ENCODE measurements around the gene SLX4IP. TPM values are rescaled to one million over a fixed set of nuclear protein-coding genes. Genes with fewer than 3 reads are reported as not detected.
A peak's percentile ranks its signal among the peaks of the same experiment; 100 is the strongest.

SLX4IP gene
- total RNA-seq, 4 donors from 2014 or later, result 6.3 to 8.3 (median 7.4) TPM

- peaks cover 19 to 24% of the 10 kb centered on the region in 2 donors for H3K4me1 ChIP-seq
- TF ChIP-seq POLR2A (IDR thresholded peaks at IDR 0.05) (no peak), CTCF (IDR thresholded peaks at IDR 0.05) (peak; percentile 60 to 93 (median 87))
Measured at GRCh38 chr20:10674684-10675449, 239.8 kb downstream of the SLX4IP start.

GRCh38 chr20:10675450-10675848, 240.3 kb downstream of the SLX4IP start:
- intact Hi-C loops (cut with DNase I), result loop anchor here (10.0 kb wide), 2 partner anchors 241 to 599 kb away; partner anchors contain the start of genes MKKS and SLX4IP
- Histone ChIP-seq H3K4me1 (peaks cover 16 to 20% of the 10 kb centered on the region in 2 donors), H3K36me3 (no peaks in the 10 kb centered on the region), H3K27ac (peak overlapping the region in 2 of 3 donors; percentile 98 to 99), H3K4me3 (replicated peaks in 1 of 3) (no peak overlapping the region), H3K9me3 (no peaks in the 10 kb centered on the region), H3K27me3 (no peaks in the 10 kb centered on the region)
- 95 to 98% methylated on average over 4 of the region's 4 CpGs for WGBS, 2 donors
- TF ChIP-seq CTCF (IDR thresholded peaks at IDR 0.05) (no peak), POLR2A (IDR thresholded peaks at IDR 0.05) (no peak)
- DNase-seq, result no peak

More at GRCh38 chr20:10674684-10675449, 239.8 kb downstream of the SLX4IP start:
- 5 to 17% methylated on average over 10 to 36 of the region's 38 CpGs for WGBS, 2 donors
- Histone ChIP-seq H3K27me3 (no peaks in the 10 kb centered on the region), H3K27ac (peak overlapping the region; percentile 95 to 99 (median 98)), H3K36me3 (no peaks in the 10 kb centered on the region), H3K9me3 (no peaks in the 10 kb centered on the region), H3K4me3 (replicated peaks in 1 of 3) (peak overlapping the region; percentile 45 to 77 (median 58))
- peak; percentile 74 to 81 for DNase-seq
- intact Hi-C loops (cut with DNase I), result loop anchor here (5.0 to 10.0 kb wide), 3 partner anchors 118 to 600 kb away; partner anchors contain the start of genes MKKS and SLX4IP

GRCh38 chr20:10676518-10676917, 241.4 kb downstream of the SLX4IP start:
- DNase-seq, result no peak
- no peaks in the 10 kb centered on the region for H3K9me3 ChIP-seq
- no peaks in the 10 kb centered on the region for H3K27me3 ChIP-seq
- 72 to 75% methylated on average over 3 of the region's 3 CpGs for WGBS, 2 donors
- no peaks in the 10 kb centered on the region for H3K36me3 ChIP-seq
- H3K27ac ChIP-seq, result no peak overlapping the region
- TF ChIP-seq POLR2A (IDR thresholded peaks at IDR 0.05), result no peak
- TF ChIP-seq CTCF (IDR thresholded peaks at IDR 0.05), result no peak
- H3K4me3 ChIP-seq (replicated peaks in 1 of 3), result no peak overlapping the region
- H3K4me1 ChIP-seq, result peaks cover 6 to 10% of the 10 kb centered on the region in 2 donors
- intact Hi-C loops (cut with DNase I), result loop anchor here (10.0 kb wide), 2 partner anchors 242 to 598 kb away; partner anchors contain the start of genes MKKS and SLX4IP

Small RNAs within 50 kb of the gene (microRNA-seq; reads per million reads assigned to microRNA genes)
- gene MIR6870, result not detected

Small RNAs within 50 kb of the gene (small RNA-seq; reads per million reads assigned to genes)
- gene MIR6870, result not detected

Other genes with a start within 250 kb of the SLX4IP start
- gene SNAP25, start 216.5 kb upstream of the SLX4IP start, total RNA-seq, result 1 to 10 TPM in 1 of 4 donors, under 1 TPM in 2, not detected in 1; 0.54 to 1.1 (median 0.67) TPM
- 10 to 100 TPM; 19.3 to 27.8 (median 24.1) TPM for gene MKKS, start 1.1 kb upstream of the SLX4IP start, total RNA-seq
- 10 to 100 TPM; 41.2 to 67.9 (median 46.2) TPM for gene JAG1, start 238.7 kb downstream of the SLX4IP start, total RNA-seq